GM06990 (cell line): ENCODE data around the gene CAPN11.
A peak's percentile ranks its signal among the peaks of the same experiment; 100 is the strongest.

Experiments used
- DNase-seq: peaks from one replicate; pipeline ENCODE4 v3.0.0-alpha.2; 2011; ENCODE audit not compliant: insufficient read length; ENCODE audit errors: extremely low read depth
- H3K27me3 ChIP-seq: replicated peaks from 2 replicates; pipeline ENCODE4 v1.6.0; 2011; ENCODE audit warnings: low read length; ENCODE audit not compliant: control insufficient read depth, insufficient read depth
- H3K36me3 ChIP-seq: 2 replicates; pipeline ENCODE4 v1.5.1; 2011; ENCODE audit warnings: low read length; ENCODE audit not compliant: control insufficient read depth, insufficient read depth
- H3K4me3 ChIP-seq: replicated peaks from 2 replicates; pipeline ENCODE4 v1.5.1; 2011; ENCODE audit warnings: low read depth, mild to moderate bottlenecking, control low read depth, low read length
- TF ChIP-seq, protein P1 (sequence below): IDR thresholded peaks from 2 replicates; pipeline ENCODE4 v1.5.1; 2011; ENCODE audit warnings: low read length, control low read depth, mild to moderate bottlenecking, inconsistent platforms; ENCODE audit not compliant: insufficient read depth, poor library complexity, severe bottlenecking

CAPN11 gene

DNA sequence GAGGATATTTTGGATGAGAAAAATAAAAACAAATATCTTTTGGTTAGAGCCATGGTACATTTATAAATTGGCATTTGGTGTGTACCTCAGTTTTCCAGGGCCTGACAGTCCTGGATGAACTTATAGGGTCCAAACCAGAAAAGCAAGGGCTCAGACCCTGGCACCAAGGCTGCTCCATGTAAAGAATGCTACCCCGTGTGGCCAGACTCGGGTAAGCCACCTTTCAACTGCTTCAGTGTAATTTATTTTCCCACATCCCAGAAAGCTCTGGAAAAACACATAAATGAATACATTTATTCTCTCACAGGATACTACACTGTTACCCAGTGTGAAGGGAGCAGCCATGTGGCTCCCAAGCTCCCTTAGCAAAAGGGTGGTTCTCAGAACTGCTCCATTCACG is 45.2 kb upstream of the CAPN11 start:
- DNase-seq: no peak
- H3K36me3 ChIP-seq: peaks cover 28% of the 10 kb centered on the region

DNA sequence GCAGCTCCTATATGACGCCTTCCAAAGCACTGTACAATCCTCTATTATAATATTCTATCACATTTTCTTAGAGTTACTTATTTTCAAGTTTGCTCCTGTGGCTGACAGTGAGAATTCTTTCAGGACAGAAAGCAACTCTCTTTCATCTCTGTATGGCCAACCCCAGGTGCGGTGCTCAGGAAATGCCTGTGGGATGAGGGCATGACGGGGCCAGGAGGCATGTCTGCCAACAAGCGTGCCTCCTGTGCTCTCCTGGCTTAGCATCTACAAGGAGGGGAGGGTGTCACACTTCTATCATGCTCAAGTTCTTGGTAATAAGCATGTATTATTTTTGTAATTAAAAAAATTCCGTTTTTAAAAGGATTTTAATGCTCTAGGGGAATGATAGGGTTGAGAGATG is 42.8 kb upstream of the CAPN11 start:
- Histone ChIP-seq H3K4me3 (no peak overlapping the region), H3K36me3 (peaks cover 17% of the 10 kb centered on the region), H3K27me3 (no peaks in the 10 kb centered on the region)
- TF ChIP-seq, protein P1, sequence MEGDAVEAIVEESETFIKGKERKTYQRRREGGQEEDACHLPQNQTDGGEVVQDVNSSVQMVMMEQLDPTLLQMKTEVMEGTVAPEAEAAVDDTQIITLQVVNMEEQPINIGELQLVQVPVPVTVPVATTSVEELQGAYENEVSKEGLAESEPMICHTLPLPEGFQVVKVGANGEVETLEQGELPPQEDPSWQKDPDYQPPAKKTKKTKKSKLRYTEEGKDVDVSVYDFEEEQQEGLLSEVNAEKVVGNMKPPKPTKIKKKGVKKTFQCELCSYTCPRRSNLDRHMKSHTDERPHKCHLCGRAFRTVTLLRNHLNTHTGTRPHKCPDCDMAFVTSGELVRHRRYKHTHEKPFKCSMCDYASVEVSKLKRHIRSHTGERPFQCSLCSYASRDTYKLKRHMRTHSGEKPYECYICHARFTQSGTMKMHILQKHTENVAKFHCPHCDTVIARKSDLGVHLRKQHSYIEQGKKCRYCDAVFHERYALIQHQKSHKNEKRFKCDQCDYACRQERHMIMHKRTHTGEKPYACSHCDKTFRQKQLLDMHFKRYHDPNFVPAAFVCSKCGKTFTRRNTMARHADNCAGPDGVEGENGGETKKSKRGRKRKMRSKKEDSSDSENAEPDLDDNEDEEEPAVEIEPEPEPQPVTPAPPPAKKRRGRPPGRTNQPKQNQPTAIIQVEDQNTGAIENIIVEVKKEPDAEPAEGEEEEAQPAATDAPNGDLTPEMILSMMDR: no peak
- no peak for DNase-seq

More for the DNA sequence above, 45.2 kb upstream of the CAPN11 start:
- H3K4me3 ChIP-seq: no peak overlapping the region
- TF ChIP-seq, protein P1: peak; percentile 21
- H3K27me3 ChIP-seq: no peaks in the 10 kb centered on the region

DNA sequence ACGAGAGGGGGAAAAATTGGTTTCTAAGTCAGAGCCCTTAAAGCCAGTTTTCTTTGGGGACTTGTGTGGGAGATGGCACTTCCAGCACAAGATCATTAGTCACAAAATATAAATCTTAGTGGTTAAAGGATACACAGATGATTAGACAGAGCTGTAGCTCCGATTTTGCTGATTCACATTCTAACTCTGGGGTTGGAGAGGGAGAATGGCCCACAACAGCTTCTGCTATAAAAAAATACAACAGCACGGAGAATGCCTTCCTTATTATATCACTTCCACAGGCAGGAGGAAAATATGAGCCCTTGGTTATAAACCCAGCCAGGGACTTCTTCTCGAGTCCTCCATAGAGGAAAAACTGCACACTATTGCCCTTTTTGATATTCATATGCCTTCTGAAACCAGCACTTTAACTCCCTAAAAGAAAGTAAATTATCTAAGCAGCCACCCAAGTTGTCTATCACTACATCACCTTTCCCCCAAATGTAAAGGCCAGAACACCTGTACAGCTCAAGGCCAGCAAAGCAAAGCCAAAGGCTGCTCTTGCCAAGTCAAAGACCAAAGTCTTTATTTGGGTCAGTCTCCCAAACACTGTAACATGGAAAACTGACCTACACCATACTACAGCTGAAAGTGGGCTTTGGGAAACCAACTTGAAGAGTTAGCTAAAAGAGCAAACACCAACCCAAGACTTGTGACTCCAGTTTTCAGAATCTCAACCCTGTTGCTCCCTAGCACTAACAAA is 41.8 kb upstream of the CAPN11 start:
- DNase-seq: no peak
- Histone ChIP-seq H3K27me3 (no peaks in the 10 kb centered on the region), H3K36me3 (peaks cover 14% of the 10 kb centered on the region), H3K4me3 (no peak overlapping the region)
- TF ChIP-seq, protein P1: no peak

DNA sequence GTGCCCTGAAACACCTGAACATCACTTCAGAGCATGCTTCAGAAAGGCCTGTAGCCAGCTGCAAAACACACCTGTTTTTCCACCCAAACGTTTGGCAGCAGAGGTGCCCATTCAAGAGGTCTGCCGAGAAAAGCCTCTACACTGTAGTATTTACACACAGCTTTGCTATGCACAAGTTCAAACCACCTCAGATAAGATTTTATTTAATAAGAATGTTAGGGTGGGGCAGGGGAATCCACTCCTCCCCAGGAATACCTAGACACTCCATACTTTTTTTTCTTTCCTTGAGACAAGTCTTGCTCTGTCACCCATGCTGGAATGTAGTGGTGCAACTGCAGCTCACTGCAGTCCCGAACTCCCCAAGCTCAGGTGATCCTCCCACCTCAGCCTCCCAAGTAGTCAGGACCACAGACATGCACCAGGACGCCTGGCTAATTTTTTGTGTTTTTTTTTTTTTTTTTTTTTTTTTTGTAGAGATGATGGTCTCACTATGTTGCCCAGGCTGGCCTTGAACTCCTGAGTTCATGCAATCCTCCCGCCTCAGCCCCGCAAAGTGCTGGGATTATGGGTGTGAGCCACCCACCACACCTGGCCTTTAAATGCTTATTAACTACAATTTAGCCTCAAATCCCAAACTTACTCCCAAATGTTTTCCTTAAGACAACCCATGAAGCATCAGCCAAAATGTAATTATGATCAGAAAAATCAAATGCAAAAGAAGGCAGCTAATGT is 41.1 kb upstream of the CAPN11 start:
- DNase-seq: no peak
- Histone ChIP-seq H3K27me3 (no peaks in the 10 kb centered on the region), H3K4me3 (no peak overlapping the region), H3K36me3 (peaks cover 13% of the 10 kb centered on the region)
- TF ChIP-seq, protein P1: no peak

DNA sequence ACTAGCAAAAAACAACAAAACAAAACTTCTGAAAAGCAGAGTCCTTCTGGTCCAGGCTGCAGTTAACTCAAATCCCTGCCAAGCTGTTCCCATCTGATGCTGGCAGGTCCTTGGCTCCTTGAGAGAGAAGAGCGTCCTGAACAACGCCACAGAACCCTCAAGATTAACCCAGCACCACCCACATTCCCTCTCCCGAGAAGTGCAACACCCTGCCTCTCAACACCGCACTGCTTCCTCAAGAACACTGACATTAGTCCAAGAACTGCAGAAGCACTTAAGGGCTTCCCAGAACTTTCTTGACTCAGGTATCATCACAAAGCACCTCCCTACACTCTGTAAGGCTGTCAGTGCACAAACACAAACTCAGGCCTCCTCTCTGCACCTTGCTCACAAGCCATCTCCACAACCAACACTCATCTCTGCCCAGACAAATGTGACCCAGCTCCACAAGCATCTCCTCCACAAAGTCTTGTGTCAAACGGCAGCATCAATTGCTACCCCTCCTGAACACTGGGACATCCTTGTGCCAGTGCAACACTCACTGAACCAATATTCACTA is 38.8 kb upstream of the CAPN11 start:
- TF ChIP-seq, protein P1: no peak
- no peak for DNase-seq
- Histone ChIP-seq H3K27me3 (no peaks in the 10 kb centered on the region), H3K36me3 (peaks cover 2% of the 10 kb centered on the region), H3K4me3 (no peak overlapping the region)
